HG03196 (cell line): Measurements from ENCODE around the gene ATP6V0C.
"Not testable (repeated sequence)": the region's sequence is repeated elsewhere in the genome, so short reads cannot be mapped to it uniquely, and the experiment has no call there.

Experiments
- ATAC-seq: cut with Tn5 transposase; IDR thresholded peaks from one replicate; pipeline ENCODE4 v1.9.1; 2021; ENCODE audit not compliant: unreplicated experiment

The ATP6V0C gene

GRCh38 chr16:2474877-2475412 lies 38.8 kb upstream of the ATP6V0C start, which contains the start of gene TBC1D24:
TBC1D24 (plus strand) TSS chr16:2475127; CDS start chr16:2496149, 21,022 bp downstream.
- peak; percentile 29 for ATAC-seq

- peak; percentile 10 for ATAC-seq
Measured at GRCh38 chr16:2475413-2476344, 38.1 kb upstream of the ATP6V0C start.

- no peak for ATAC-seq
Measured at GRCh38 chr16:2476345-2476720, 37.4 kb upstream of the ATP6V0C start.

- ATAC-seq: no peak
Measured at GRCh38 chr16:2476741-2477140, 37.0 kb upstream of the ATP6V0C start.

GRCh38 chr16:2477327-2477726 lies 36.4 kb upstream of the ATP6V0C start:
- no peak for ATAC-seq

- no peak for ATAC-seq
Measured at GRCh38 chr16:2478279-2478678, 35.5 kb upstream of the ATP6V0C start.

- ATAC-seq: not testable (repeated sequence)
Measured at GRCh38 chr16:2479996-2480395, 33.8 kb upstream of the ATP6V0C start.

- no peak for ATAC-seq
Measured at GRCh38 chr16:2480948-2481347, 32.8 kb upstream of the ATP6V0C start.

- no peak for ATAC-seq
Measured at GRCh38 chr16:2481676-2482075, 32.1 kb upstream of the ATP6V0C start.

- no peak for ATAC-seq
Measured at GRCh38 chr16:2482249-2482648, 31.5 kb upstream of the ATP6V0C start.

- no peak for ATAC-seq
Measured at GRCh38 chr16:2482708-2483534, 30.8 kb upstream of the ATP6V0C start.

GRCh38 chr16:2483939-2484897 lies 29.5 kb upstream of the ATP6V0C start:
- ATAC-seq: no peak

- ATAC-seq: no peak
Measured at GRCh38 chr16:2484898-2485508, 28.7 kb upstream of the ATP6V0C start.

- no peak for ATAC-seq
Measured at GRCh38 chr16:2485811-2486507, 27.8 kb upstream of the ATP6V0C start.

- peak; percentile 66 for ATAC-seq
Measured at GRCh38 chr16:2486645-2487516, 26.9 kb upstream of the ATP6V0C start.

GRCh38 chr16:2487517-2487842 lies 26.3 kb upstream of the ATP6V0C start:
- no peak for ATAC-seq

- ATAC-seq: no peak
Measured at GRCh38 chr16:2487903-2488531, 25.7 kb upstream of the ATP6V0C start.

- no peak for ATAC-seq
Measured at GRCh38 chr16:2489581-2489980, 24.2 kb upstream of the ATP6V0C start.
